AG04450 (cell line): ENCODE data around the gene CLIP2. TPM values are rescaled to one million over a fixed set of nuclear protein-coding genes. Genes with fewer than 3 reads are reported as not detected.

ENCODE experiments used
- CTCF ChIA-PET: fragments of 300-600, 350-600 bp; formaldehyde crosslinking; extraction: SDS; loops from one replicate; lab custom pipeline; 2022; ENCODE audit warnings: antibody characterized with exemption, inconsistent platforms; lab: Charles Lee
- POLR2A ChIA-PET: fragments of 350-600 bp; formaldehyde crosslinking; extraction: SDS; loops from one replicate; lab custom pipeline; 2021; ENCODE audit warnings: antibody characterized with exemption, inconsistent platforms; lab: Yijun Ruan, JAX
- DNase-seq: peaks from one replicate; pipeline ENCODE4 v3.0.0-alpha.2; 2011; ENCODE audit warnings: low read depth, low spot score
- H3K27ac ChIP-seq: one replicate; pipeline ENCODE4 v1.5.1; 2012; ENCODE audit warnings: low read depth, low read length, control low read depth
- H3K27me3 ChIP-seq: one replicate; pipeline ENCODE4 v1.6.0; 2012; ENCODE audit warnings: low read length; ENCODE audit not compliant: control insufficient read depth, insufficient read depth
- H3K4me3 ChIP-seq: 2 replicates; pipeline ENCODE4 v1.5.1; 2011; ENCODE audit warnings: mild to moderate bottlenecking, low read depth, low read length, control low read depth
- H3K9me3 ChIP-seq: 2 replicates; pipeline ENCODE4 v1.5.1; 2012; ENCODE audit warnings: low read length; ENCODE audit not compliant: control insufficient read depth, insufficient read depth
- polyA plus RNA-seq: library from polyadenylated mRNA; depleted of rRNA; stranded (reverse); fragments of >200 nt; gene quantifications from 2 replicates; pipeline ENCODE4 v1.2.3, GENCODE V29; 2011
- TF ChIP-seq, protein P1 (sequence below): IDR thresholded peaks from 2 replicates; pipeline ENCODE4 v1.5.1; 2011; ENCODE audit warnings: low read depth, low read length, control low read depth, inconsistent platforms

CLIP2 gene
- polyA plus RNA-seq, 1 experiment = 7.2 TPM

DNA sequence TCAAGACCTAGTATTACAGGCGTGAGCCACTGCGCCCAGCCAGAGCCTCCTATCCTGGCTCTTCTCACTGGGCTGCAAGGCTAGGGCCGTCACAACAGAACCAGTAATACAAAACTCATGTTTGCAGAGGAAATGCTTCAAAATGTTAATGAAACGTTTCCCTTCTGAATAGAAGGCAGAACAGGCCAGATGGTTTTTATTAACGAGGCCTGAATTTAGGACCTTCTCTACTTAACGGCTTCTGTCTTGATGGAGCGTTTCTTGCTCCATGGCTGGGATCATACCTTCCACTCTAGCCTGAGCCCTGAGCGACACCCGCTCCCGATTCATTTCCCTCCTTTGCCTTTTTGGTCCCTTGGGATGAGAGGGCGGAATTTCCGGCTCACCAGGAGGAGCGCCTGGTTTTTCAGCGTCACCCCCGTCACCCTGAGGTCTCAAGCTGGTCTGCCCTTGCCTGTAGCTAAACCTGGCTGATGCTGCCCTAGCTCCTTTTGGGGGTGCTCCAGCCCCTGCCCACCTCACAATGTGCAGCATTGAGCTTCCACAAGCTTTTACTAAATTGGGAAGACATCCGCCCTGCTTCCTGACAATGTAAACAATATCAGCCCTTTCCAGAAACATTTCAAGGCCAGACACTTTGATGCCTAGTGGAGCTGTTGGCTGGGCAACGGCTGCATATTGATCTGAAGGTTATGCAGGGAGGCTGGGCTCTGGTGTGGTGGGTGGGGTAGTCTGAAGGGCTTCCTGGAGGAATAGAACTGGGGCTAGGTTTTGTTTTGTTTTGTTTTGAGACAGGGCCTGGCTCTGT is 5.2 kb downstream of the CLIP2 start:
- no peak for DNase-seq
- ChIA-PET CTCF (interaction anchor here (0.6 to 1.5 kb wide), 3 partner anchors 50 to 107 kb away, joined by 3 read pairs; no protein-coding TSS in a partner anchor), POLR2A (interaction anchor here (1.0 kb wide), 1 partner anchor 22 kb away, joined by 3 read pairs; no protein-coding TSS in a partner anchor)
- H3K4me3 ChIP-seq = no peak overlapping the region; the same call in 1 of the 2 replicates
- TF ChIP-seq, protein P1, sequence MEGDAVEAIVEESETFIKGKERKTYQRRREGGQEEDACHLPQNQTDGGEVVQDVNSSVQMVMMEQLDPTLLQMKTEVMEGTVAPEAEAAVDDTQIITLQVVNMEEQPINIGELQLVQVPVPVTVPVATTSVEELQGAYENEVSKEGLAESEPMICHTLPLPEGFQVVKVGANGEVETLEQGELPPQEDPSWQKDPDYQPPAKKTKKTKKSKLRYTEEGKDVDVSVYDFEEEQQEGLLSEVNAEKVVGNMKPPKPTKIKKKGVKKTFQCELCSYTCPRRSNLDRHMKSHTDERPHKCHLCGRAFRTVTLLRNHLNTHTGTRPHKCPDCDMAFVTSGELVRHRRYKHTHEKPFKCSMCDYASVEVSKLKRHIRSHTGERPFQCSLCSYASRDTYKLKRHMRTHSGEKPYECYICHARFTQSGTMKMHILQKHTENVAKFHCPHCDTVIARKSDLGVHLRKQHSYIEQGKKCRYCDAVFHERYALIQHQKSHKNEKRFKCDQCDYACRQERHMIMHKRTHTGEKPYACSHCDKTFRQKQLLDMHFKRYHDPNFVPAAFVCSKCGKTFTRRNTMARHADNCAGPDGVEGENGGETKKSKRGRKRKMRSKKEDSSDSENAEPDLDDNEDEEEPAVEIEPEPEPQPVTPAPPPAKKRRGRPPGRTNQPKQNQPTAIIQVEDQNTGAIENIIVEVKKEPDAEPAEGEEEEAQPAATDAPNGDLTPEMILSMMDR = no peak
- H3K27ac ChIP-seq = no peak overlapping the region
- no peaks in the 10 kb centered on the region for H3K27me3 ChIP-seq
- H3K9me3 ChIP-seq = no peaks in the 10 kb centered on the region; the same call in none of the 2 replicates

DNA sequence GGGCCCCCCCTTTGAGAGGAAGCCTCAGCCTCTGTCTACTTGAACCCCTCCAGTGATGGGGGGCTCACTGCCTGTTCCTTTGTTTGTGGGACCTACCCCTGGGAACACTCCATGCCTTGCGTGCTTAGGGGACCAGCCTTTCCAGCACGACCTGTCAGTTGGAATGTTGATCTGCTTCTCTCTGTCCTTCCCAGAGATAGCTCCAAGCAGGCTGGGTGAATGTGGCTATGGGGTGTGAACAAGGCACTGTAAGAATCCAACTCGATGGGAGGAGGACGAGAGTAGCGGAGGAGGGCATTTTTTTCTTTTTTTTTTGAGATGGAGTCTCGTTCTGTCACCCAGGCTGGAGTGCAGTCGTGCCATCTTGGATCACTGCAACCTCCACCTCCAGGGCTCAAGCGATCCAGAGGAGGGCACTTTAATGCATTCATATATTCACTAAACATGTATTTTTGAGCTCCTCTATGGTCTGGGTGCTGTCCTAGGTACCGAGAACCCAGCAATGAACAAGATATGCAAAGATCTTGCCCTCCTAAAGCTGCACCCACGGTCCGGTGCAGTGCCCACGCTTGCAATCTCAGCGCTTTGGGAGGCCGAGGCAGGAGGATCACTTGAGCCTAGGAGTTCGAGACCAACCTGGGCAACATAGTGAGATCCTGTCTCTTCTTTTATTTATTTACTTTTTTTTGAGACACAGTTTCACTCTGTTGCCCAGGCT is 8.5 kb downstream of the CLIP2 start:
- no peak for DNase-seq
- TF ChIP-seq, protein P1 = no peak
- H3K4me3 ChIP-seq = no peak overlapping the region
- CTCF ChIA-PET = no interaction called here
- H3K27me3 ChIP-seq = no peaks in the 10 kb centered on the region
- H3K27ac ChIP-seq = no peak overlapping the region
- POLR2A ChIA-PET = interaction anchor here (1.0 kb wide), 1 partner anchor 9 kb away, joined by 11 read pairs; the partner anchor contains the start of gene CLIP2
- no peaks in the 10 kb centered on the region; the same call in 1 of the 2 replicates for H3K9me3 ChIP-seq

- DNase-seq = no peak
- CTCF ChIA-PET = no interaction called here
- H3K27me3 ChIP-seq = no peaks in the 10 kb centered on the region
- H3K4me3 ChIP-seq = no peak overlapping the region
- TF ChIP-seq, protein P1 = no peak
- no peaks in the 10 kb centered on the region; the same call in 1 of the 2 replicates for H3K9me3 ChIP-seq
- POLR2A ChIA-PET = no interaction called here
- H3K27ac ChIP-seq = no peak overlapping the region
These were observed 10.2 kb downstream of the CLIP2 start for GRCh38 chr7:74299401-74299800.

DNA sequence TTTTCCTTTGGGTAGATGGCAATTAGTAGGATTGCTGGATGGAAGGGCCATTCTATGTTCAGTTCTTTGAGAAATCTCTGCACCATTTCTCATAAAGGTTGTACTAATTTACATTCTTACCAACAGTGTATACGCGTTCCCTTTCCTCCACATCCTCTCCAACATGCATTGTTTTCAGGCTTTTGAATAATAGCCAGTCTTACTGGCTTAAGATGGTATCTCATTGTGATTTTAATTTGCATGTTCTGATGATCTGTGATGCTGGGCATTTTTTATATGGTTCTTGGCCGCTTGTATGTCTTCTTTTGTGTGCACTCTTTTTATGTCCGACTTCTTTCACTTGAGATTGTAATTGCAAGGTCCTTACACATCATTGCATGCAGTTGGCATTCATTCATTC is 11.7 kb downstream of the CLIP2 start:
- Histone ChIP-seq H3K27ac (no peak overlapping the region), H3K9me3 (no peaks in the 10 kb centered on the region; the same call in 1 of the 2 replicates), H3K27me3 (no peaks in the 10 kb centered on the region), H3K4me3 (no peak overlapping the region)
- ChIA-PET CTCF (no interaction called here), POLR2A (no interaction called here)
- TF ChIP-seq, protein P1 = no peak
- no peak for DNase-seq

DNA sequence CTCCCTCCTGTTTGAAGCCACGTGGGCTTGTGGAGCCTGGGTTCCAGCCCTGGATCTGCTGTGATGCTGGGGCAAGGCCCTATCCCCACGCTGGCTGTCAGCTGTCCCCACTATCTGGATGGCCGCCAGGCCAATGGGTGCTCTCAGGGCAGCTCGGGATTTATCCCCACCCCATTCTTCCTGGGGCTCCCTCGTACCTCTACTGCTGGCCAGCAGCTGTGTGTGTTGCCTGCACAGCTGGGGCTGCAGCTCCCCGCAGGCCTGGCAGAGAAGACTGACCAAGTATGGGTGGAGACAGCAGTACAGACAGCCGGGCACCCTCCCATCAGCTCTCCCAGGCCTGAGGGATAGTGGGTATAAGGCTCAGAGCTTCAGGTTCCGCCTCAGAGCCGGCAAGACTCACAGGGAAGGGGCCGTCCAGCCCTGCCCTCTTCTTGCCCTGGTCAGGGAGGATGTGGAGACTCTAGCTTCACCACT is 13.6 kb downstream of the CLIP2 start:
- ChIA-PET POLR2A (no interaction called here), CTCF (no interaction called here)
- H3K9me3 ChIP-seq = no peaks in the 10 kb centered on the region
- DNase-seq = no peak
- H3K27me3 ChIP-seq = no peaks in the 10 kb centered on the region
- H3K27ac ChIP-seq = no peak overlapping the region
- TF ChIP-seq, protein P1 = no peak
- H3K4me3 ChIP-seq = no peak overlapping the region
